ENCODE measurements around the gene CBR1. TPM values are rescaled to one million over a fixed set of nuclear protein-coding genes. Genes with fewer than 3 reads are reported as not detected.

CBR1 gene
- total and polyA plus RNA-seq, 2 donors (not counting 3 experiments of a cell fraction or from before 2014, with no cell fraction given) = 41.3 to 124 TPM

DNA sequence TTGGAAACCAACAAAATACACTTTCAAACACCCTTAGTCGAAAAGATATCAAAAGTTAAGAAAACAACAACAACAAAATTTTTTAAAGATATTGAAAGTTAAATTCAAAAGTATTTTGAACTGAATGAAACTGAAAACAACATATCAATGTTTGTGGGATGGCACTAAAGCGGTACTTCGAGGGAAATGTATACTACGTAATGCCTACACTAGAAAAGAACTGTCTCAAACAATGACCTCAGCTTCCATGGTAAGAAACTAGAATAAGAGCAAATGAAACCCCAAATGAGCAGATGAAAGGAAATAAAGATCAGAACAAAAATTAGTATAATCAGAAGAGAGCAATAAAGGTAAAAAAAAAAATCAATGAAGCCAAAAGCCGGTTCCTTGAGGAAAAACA lies 6.1 kb downstream of the CBR1 start:
- FAIRE-seq = no peak
- Histone ChIP-seq H3K27me3 (ENCODE audit: control insufficient read depth in 2 of 2, insufficient read depth in 2 of 2, low read length in 2 of 2) (peaks cover 3 to 5% of the 10 kb centered on the region in 2 experiments), H3K79me2 (ENCODE audit: control insufficient read depth, insufficient read depth, low read length) (no peaks in the 10 kb centered on the region), H3K9ac (replicated peaks; ENCODE audit: extremely low read depth, insufficient read depth, low read length) (no peak overlapping the region), H3K4me2 (ENCODE audit: insufficient read depth, low read length) (no peak overlapping the region), H4K20me1 (replicated peaks; ENCODE audit: control insufficient read depth, extremely low read depth, insufficient read depth, low read length) (no peaks in the 10 kb centered on the region), H3K27ac (ENCODE audit: insufficient read depth, low read depth, low read length) (no peak overlapping the region), H3K4me3 (replicated peaks in 1 of 3; ENCODE audit: insufficient read depth in 1 of 3, low read depth in 1 of 3, low read length in 3 of 3) (no peak overlapping the region), H2AFZ (ENCODE audit: low read depth, low read length) (no peak overlapping the region), H3K4me1 (ENCODE audit: control insufficient read depth, extremely low read depth, insufficient read depth, low read length) (peaks cover 2% of the 10 kb centered on the region), H3K9me3 (replicated peaks; ENCODE audit: control insufficient read depth, insufficient read depth, low read length) (no peaks in the 10 kb centered on the region), H3K36me3 (ENCODE audit: control insufficient read depth in 2 of 2, extremely low read depth in 1 of 2, insufficient read depth in 2 of 2, low read length in 2 of 2) (peaks cover 0 to 3% of the 10 kb centered on the region in 2 experiments), H3K9me1 (replicated peaks; ENCODE audit: control insufficient read depth, extremely low read depth, insufficient read depth, low read length) (no peaks in the 10 kb centered on the region)
- CTCF ChIA-PET = interaction anchor here (1.3 kb wide), 2 partner anchors 29 to 48 kb away, joined by 3 to 4 read pairs; no protein-coding TSS in a partner anchor
- dilution Hi-C loops (cut with MboI; ENCODE audit: extremely low pct_ligation_motif_present, low sequenced_read_pairs) (no loop called here), intact Hi-C loops (cut with micrococcal nuclease) (no loop called here)
- no peak for DNase-seq (ENCODE audit: low read depth, low spot score)
- no peak for TF ChIP-seq EZH2 (IDR thresholded peaks at IDR 0.05; ENCODE audit: borderline replicate concordance, low read depth, low read length, severe bottlenecking)
- TF ChIP-seq MYC (IDR thresholded peaks at IDR 0.05; ENCODE audit: low read depth, low read length) = no peak
- TF ChIP-seq, protein P1, sequence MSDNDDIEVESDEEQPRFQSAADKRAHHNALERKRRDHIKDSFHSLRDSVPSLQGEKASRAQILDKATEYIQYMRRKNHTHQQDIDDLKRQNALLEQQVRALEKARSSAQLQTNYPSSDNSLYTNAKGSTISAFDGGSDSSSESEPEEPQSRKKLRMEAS (IDR thresholded peaks at IDR 0.05; ENCODE audit: insufficient read depth, insufficient read length) = no peak
- TF ChIP-seq, protein P2, sequence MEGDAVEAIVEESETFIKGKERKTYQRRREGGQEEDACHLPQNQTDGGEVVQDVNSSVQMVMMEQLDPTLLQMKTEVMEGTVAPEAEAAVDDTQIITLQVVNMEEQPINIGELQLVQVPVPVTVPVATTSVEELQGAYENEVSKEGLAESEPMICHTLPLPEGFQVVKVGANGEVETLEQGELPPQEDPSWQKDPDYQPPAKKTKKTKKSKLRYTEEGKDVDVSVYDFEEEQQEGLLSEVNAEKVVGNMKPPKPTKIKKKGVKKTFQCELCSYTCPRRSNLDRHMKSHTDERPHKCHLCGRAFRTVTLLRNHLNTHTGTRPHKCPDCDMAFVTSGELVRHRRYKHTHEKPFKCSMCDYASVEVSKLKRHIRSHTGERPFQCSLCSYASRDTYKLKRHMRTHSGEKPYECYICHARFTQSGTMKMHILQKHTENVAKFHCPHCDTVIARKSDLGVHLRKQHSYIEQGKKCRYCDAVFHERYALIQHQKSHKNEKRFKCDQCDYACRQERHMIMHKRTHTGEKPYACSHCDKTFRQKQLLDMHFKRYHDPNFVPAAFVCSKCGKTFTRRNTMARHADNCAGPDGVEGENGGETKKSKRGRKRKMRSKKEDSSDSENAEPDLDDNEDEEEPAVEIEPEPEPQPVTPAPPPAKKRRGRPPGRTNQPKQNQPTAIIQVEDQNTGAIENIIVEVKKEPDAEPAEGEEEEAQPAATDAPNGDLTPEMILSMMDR (IDR thresholded peaks at IDR 0.05; ENCODE audit: extremely low read depth in 1 of 2, insufficient read depth in 1 of 2, low read depth in 1 of 2, low read length in 2 of 2) = no peak
- no peak for TF ChIP-seq POLR2A (IDR thresholded peaks at IDR 0.05; ENCODE audit: low read depth, low read length)
- no peak for TF ChIP-seq GATA2 (IDR thresholded peaks at IDR 0.05; ENCODE audit: insufficient read depth, insufficient read length, low read depth, low read length)
- no peak for TF ChIP-seq JUN (IDR thresholded peaks at IDR 0.05; ENCODE audit: borderline replicate concordance, insufficient read depth, insufficient read length, low read depth)
- no peak for TF ChIP-seq POLR2AphosphoS5 (IDR thresholded peaks at IDR 0.05; ENCODE audit: insufficient read depth, low read depth, low read length)
- no TSS peak for BruUV-seq (replicated peaks)
- POLR2A ChIA-PET = no interaction called here

Measured in endothelial cell of umbilical vein (primary cell).